Testis (tissue), 2 donors: ENCODE results near the gene ODC1.

Source experiments
- CTCF ChIP-seq, 3 experiments: fragments of 450-650 bp in 2 of 3; fragments of 200-600 bp in 1 of 3; sonication (generic) in 1 of 3; IDR thresholded peaks; one replicate each; pipeline ENCODE4 v1.5.1; 2016 to 2019; ENCODE audit warnings: antibody characterized with exemption in 3 of 3, mild to moderate bottlenecking in 2 of 3, moderate library complexity in 1 of 3
- POLR2A ChIP-seq: fragments of 450-650 bp; IDR thresholded peaks from one replicate; pipeline ENCODE4 v1.6.1; 2017; ENCODE audit warnings: antibody characterized with exemption, mild to moderate bottlenecking, moderate library complexity

GRCh38 chr2:10392548-10392947, 55.6 kb downstream of the ODC1 start:
- no peak for TF ChIP-seq CTCF (IDR thresholded peaks at IDR 0.05)
- no peak for TF ChIP-seq POLR2A
